Measurements from ENCODE around the gene ANGPTL2.

Gene ANGPTL2

GRCh38 chr9:127106466-127106855 lies 16.0 kb downstream of the ANGPTL2 start:
- Histone ChIP-seq H3K79me2 (ENCODE audit: insufficient read depth, low read length) (no peaks in the 10 kb centered on the region), H2AFZ (ENCODE audit: low read depth, low read length) (no peak overlapping the region), H3K36me3 (ENCODE audit: insufficient read depth, low read length) (no peaks in the 10 kb centered on the region), H3K27me3 (ENCODE audit: insufficient read depth, low read length, poor library complexity) (peaks cover 19% of the 10 kb centered on the region), H3K9ac (ENCODE audit: low read depth, low read length) (no peak overlapping the region), H3K4me1 (ENCODE audit: insufficient read depth, low read length) (no peaks in the 10 kb centered on the region), H3K4me2 (ENCODE audit: insufficient read depth, low read length) (no peak overlapping the region), H3K4me3 (ENCODE audit: low read depth in 1 of 2, low read length in 2 of 2) (no peak overlapping the region), H3K27ac (ENCODE audit: low read length) (no peak overlapping the region), H3K9me3 (ENCODE audit: insufficient read depth, low read length, severe bottlenecking) (no peaks in the 10 kb centered on the region), H4K20me1 (ENCODE audit: insufficient read depth, low read length) (peaks cover 3% of the 10 kb centered on the region; the same call in 1 of the 2 replicates)
- DNase-seq: no peak
- TF ChIP-seq EZH2 (IDR thresholded peaks at IDR 0.05; ENCODE audit: borderline replicate concordance, low read depth, low read length, severe bottlenecking): no peak
- TF ChIP-seq CTCF (IDR thresholded peaks at IDR 0.05; ENCODE audit: borderline replicate concordance, extremely low read depth, low read length, poor library complexity, severe bottlenecking): no peak
- ATAC-seq (ENCODE audit: insufficient read depth, low read depth): no peak

DNA sequence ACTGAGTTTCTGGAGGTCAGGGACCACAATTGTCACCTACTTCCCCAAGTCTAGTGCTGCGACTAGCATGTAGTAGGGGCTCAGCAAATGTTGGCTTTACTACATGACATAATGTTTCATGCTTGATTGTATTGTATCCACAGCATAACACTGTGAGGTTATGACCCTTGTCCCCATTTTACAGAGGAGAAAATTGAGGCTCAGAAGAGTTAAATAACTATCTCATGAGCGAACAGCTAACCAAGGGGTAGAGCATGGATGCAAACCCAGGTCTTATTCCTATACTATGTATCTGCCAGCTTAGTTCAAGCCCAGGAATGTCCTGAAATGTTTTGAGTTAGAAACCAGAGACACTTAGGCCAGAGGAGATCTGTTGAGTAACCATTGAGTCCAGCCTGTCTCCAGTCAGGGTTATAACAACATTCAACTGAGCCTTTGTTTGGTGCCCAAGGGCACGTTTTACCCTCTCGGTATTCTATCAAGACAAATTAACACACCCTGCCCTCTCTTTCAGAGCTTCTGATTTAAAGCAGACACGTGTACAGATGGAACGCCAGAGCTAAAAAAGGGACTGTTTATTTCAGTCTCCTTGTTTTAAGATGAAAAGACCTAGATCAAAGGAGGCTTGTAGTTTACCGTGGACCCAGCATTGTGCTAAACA lies 16.5 kb downstream of the ANGPTL2 start:
- Histone ChIP-seq H3K9ac (ENCODE audit: low read depth, low read length) (no peak overlapping the region), H4K20me1 (ENCODE audit: insufficient read depth, low read length) (peaks cover 8% of the 10 kb centered on the region; the same call in 1 of the 2 replicates), H3K4me1 (ENCODE audit: insufficient read depth, low read length) (no peaks in the 10 kb centered on the region), H3K4me3 (ENCODE audit: low read depth in 1 of 2, low read length in 2 of 2) (no peak overlapping the region), H3K9me3 (ENCODE audit: insufficient read depth, low read length, severe bottlenecking) (no peaks in the 10 kb centered on the region), H3K27me3 (ENCODE audit: insufficient read depth, low read length, poor library complexity) (peaks cover 21% of the 10 kb centered on the region), H3K27ac (ENCODE audit: low read length) (no peak overlapping the region), H2AFZ (ENCODE audit: low read depth, low read length) (no peak overlapping the region), H3K36me3 (ENCODE audit: insufficient read depth, low read length) (no peaks in the 10 kb centered on the region), H3K4me2 (ENCODE audit: insufficient read depth, low read length) (no peak overlapping the region), H3K79me2 (ENCODE audit: insufficient read depth, low read length) (no peaks in the 10 kb centered on the region)
- no peak for TF ChIP-seq CTCF (IDR thresholded peaks at IDR 0.05; ENCODE audit: borderline replicate concordance, extremely low read depth, low read length, poor library complexity, severe bottlenecking)
- TF ChIP-seq EZH2 (IDR thresholded peaks at IDR 0.05; ENCODE audit: borderline replicate concordance, low read depth, low read length, severe bottlenecking): no peak
- DNase-seq: no peak
- no peak for ATAC-seq (ENCODE audit: insufficient read depth, low read depth)

DNA sequence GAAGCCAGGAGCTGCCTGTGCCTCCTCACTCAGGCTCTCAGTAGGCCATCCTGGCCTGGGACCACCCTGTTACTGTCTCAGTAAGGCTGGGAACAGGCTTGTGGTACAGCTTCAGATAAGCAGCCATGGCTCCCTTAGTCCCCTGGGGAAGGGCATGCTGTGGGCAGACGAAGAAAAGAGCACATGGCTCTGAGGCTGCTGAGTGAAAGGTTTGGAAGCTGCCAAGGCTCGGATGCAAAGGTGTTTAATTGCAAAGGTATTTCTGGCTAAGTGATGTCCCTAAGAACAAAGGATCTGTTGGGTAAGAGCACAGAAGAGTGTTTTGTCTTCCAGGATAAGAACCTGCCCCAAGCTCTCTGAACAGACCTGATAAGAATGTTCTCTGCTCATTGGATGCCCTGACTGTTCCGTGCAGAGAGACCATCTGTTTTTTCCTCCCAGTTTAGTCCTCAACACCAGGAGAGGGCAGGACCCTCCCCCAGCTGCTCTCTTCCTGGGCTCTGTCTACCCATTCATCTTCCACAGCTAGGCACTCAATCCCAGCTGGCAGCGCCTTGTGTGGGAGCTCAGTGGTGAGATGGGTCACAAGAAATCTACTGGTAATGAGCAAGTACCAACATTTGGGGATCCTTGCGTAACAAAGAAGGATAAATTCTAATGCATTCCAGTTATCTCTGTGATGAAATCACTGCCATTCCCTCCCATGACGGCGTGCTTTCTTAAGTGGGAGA lies 17.7 kb downstream of the ANGPTL2 start:
- peaks cover 12% of the 10 kb centered on the region for H3K27me3 ChIP-seq (ENCODE audit: insufficient read depth, low read length, poor library complexity)
- no peak overlapping the region for H2AFZ ChIP-seq (ENCODE audit: low read depth, low read length)
- H4K20me1 ChIP-seq (ENCODE audit: insufficient read depth, low read length): peaks cover 12% of the 10 kb centered on the region; the same call in 1 of the 2 replicates
- DNase-seq: no peak
- H3K4me1 ChIP-seq (ENCODE audit: insufficient read depth, low read length): no peaks in the 10 kb centered on the region
- ATAC-seq (ENCODE audit: insufficient read depth, low read depth): no peak
- no peak overlapping the region for H3K4me3 ChIP-seq (ENCODE audit: low read depth in 1 of 2, low read length in 2 of 2)
- TF ChIP-seq CTCF (IDR thresholded peaks at IDR 0.05; ENCODE audit: borderline replicate concordance, extremely low read depth, low read length, poor library complexity, severe bottlenecking) (no peak), EZH2 (IDR thresholded peaks at IDR 0.05; ENCODE audit: borderline replicate concordance, low read depth, low read length, severe bottlenecking) (no peak)
- H3K36me3 ChIP-seq (ENCODE audit: insufficient read depth, low read length): no peaks in the 10 kb centered on the region
- H3K27ac ChIP-seq (ENCODE audit: low read length): no peak overlapping the region
- H3K9me3 ChIP-seq (ENCODE audit: insufficient read depth, low read length, severe bottlenecking): no peaks in the 10 kb centered on the region
- H3K9ac ChIP-seq (ENCODE audit: low read depth, low read length): no peak overlapping the region
- no peaks in the 10 kb centered on the region for H3K79me2 ChIP-seq (ENCODE audit: insufficient read depth, low read length)
- H3K4me2 ChIP-seq (ENCODE audit: insufficient read depth, low read length): no peak overlapping the region

All from DND-41 (cell line).